Activated CD4-positive, CD25-positive, alpha-beta regulatory T cell (primary cell): ENCODE data around the gene PLEKHG4B.
"Not testable (repeated sequence)": the region's sequence is repeated elsewhere in the genome, so short reads cannot be mapped to it uniquely, and the experiment has no call there.

Experiments used
- DNase-seq, 4 experiments: peaks; one replicate each; lab custom pipeline; 2025; lab: John Stamatoyannopoulos, UW

The PLEKHG4B gene

GRCh38 chr5:222951-223715, 131.2 kb downstream of the PLEKHG4B start:
- not testable (repeated sequence) for DNase-seq

DNA sequence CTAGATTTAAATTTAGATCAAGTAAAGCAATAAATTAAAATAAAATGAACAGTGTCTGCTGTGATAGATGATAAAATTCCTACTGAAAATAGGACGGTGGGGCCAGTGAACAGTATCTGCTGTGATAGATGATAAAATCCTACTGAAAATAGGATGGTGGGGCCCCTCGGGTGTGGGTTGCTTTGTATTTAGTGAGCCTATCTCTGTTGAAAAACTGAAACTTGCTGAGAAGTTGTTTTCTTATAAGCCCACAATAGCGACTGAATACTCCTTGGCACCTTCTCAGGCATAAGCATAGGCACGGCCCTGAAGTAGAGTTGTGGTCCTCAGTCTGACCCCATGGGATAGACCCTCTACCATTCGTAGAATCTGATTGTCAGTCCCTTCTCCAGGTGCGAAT, 131.8 kb downstream of the PLEKHG4B start:
- no peak for DNase-seq

DNA sequence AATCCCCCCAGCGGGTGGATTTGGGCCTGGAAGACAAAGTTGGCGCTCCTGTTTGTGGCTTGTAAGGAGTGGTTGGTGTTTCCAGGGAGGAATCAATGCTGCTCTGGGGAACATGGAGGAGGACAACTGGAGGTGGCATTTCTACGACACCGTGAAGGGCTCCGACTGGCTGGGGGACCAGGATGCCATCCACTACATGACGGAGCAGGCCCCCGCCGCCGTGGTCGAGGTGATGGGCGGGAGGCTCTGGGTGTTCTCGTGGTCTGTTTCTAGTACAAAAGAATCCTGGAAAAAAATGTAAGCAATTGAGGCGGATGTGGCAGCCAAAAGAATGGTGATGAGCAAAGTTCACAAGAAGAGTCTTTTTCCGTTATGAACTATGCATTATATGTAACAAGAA, 133.4 kb downstream of the PLEKHG4B start:
- no peak for DNase-seq

DNA sequence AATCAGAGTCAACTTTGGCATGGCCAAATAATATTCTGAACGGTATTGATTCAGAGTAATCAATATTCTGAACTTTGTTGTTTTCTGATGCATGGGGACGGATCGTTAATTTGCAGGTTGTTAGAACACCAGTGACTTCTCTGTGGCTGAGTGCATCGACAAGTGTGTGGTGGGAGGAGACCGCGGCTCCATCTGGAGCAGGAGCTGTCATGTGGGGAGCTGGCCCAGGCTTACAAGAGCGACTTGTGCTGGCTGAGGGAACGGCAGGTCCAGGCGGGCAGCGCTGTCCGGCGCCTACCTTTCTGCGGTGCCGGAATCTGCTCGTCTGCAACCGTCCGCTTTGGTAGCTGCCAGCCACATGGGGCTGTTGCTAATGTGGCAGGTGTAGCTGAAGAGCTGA, 135.4 kb downstream of the PLEKHG4B start:
- not testable (repeated sequence) for DNase-seq

- no peak for DNase-seq
These were observed 136.9 kb downstream of the PLEKHG4B start for GRCh38 chr5:228886-229285.

DNA sequence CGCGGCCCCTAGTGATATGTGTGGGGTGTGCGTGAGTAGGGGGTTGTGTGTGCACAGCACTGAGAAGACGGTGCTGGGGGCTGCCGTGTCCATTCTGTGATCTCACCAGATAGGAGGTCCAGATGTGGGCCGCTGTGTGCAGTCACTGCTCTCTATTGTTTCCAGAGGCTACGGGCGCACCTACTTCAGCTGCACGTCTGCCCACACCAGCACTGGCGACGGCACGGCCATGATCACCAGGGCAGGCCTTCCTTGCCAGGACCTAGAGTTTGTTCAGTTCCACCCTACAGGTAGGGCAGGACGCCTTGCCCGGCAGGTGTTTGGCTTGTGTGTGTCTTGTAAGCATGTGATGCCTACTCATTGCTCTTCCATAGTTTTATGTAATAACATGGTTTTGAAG, 138.7 kb downstream of the PLEKHG4B start:
- no peak for DNase-seq

GRCh38 chr5:231661-232060, 139.7 kb downstream of the PLEKHG4B start:
- no peak for DNase-seq

GRCh38 chr5:233426-233825, 141.5 kb downstream of the PLEKHG4B start:
- not testable (repeated sequence) for DNase-seq

DNA sequence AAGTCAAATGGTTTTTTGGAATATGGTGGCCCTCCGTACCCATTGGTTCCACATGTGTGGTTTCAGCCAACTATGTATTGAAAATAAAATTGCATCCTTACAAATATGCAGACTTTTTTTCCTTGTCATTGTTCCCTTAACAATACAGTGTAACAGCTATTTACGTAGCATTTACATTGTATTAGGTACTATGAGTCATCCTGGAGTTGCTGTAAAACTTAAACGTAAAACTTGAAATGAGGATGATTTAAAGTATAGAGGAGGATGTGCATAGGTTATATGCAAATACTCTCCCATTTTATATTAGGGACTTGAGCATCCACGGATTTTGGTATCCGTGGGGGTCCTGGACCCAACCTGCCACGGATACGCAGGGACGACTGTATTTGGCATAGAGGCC, 142.5 kb downstream of the PLEKHG4B start:
- DNase-seq = no peak

DNA sequence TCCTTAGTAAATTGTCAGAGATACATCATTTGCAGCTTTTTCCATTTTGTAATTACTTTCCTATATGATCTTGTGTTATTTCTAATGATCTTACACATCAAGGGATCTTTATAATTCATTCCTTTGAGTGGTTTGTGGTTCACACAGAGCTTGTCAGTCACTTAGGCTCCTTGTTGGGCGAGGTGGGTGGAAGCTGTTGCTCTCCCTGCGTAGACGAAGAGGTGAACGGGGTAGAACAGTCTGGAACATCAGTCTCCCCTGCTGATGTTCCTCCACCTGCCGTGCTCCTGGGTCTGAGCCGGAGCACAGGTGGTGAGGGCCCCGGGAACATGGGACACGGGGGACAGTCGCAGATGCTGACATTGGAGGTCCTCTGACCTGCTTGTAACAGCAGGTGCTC, 143.6 kb downstream of the PLEKHG4B start:
- not testable (repeated sequence) for DNase-seq

- DNase-seq = not testable (repeated sequence)
These were observed 146.0 kb downstream of the PLEKHG4B start for GRCh38 chr5:237931-238330.
